Measurements from ENCODE around the gene S100A6.
A peak's percentile ranks its signal among the peaks of the same experiment; 100 is the strongest.

The S100A6 gene

DNA sequence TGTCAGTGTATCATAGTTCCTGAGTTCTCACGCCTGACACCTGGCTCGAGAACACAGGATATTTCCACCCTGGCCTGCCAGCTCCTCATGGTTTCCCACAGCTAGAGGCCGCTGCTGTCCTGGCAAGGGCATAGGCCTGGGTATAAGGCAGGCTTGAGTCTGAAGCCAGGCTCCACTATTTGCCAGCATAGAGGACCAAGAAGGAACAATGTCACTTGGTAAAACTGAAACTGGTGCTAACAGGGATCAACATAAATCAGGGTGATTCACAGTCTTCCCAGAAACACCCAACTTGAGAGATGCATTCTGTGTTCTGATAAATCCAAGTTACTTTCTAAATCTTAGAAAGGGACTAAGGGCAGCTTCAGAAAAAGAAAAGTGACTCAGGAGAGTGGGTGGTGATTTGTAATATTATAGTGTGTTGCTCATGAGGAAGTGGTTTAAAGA lies 36.8 kb upstream of the S100A6 start:
- no peak overlapping the region for H3K27ac ChIP-seq (ENCODE audit: low read depth, low read length)
- H3K4me2 ChIP-seq (ENCODE audit: low read depth, low read length, poor library complexity, severe bottlenecking): no peak overlapping the region
- no peaks in the 10 kb centered on the region for H3K9me2 ChIP-seq (replicated peaks; ENCODE audit: insufficient read depth, low read length)
- no peaks in the 10 kb centered on the region for H3F3A ChIP-seq (ENCODE audit: insufficient read depth)
- H3K36me3 ChIP-seq (ENCODE audit: low read length): no peaks in the 10 kb centered on the region
- no peaks in the 10 kb centered on the region for H3K9me3 ChIP-seq (ENCODE audit: insufficient read depth, low read length)
- H3K9ac ChIP-seq (ENCODE audit: low read length): no peak overlapping the region
- TF ChIP-seq EZH2phosphoT487 (conservative IDR thresholded peaks at IDR 0.05; ENCODE audit: low read length): no peak
- TF ChIP-seq CTCF (IDR thresholded peaks at IDR 0.05; ENCODE audit: insufficient read depth, low read length, poor library complexity, severe bottlenecking): peak; percentile 69
- H2AFZ ChIP-seq (ENCODE audit: low read depth, low read length, severe bottlenecking): no peak overlapping the region
- no peaks in the 10 kb centered on the region for H3K27me3 ChIP-seq (ENCODE audit: low read length)
- H4K20me1 ChIP-seq (ENCODE audit: low read depth, low read length): no peaks in the 10 kb centered on the region
- H3K4me3 ChIP-seq (ENCODE audit: insufficient read depth, low read length, poor library complexity, severe bottlenecking): no peak overlapping the region
- no peaks in the 10 kb centered on the region for H3K79me2 ChIP-seq (ENCODE audit: insufficient read depth, low read length)

- H3K27ac ChIP-seq (ENCODE audit: low read depth, low read length): no peak overlapping the region
- H2AFZ ChIP-seq (ENCODE audit: low read depth, low read length, severe bottlenecking): no peak overlapping the region
- no peak overlapping the region for H3K4me2 ChIP-seq (ENCODE audit: low read depth, low read length, poor library complexity, severe bottlenecking)
Measured at GRCh38 chr1:153571706-153572105, 35.9 kb upstream of the S100A6 start.

GRCh38 chr1:153570874-153571273 lies 35.1 kb upstream of the S100A6 start:
- H3K9me2 ChIP-seq (replicated peaks; ENCODE audit: insufficient read depth, low read length): no peaks in the 10 kb centered on the region
- no peak for TF ChIP-seq CTCF (IDR thresholded peaks at IDR 0.05; ENCODE audit: insufficient read depth, low read length, poor library complexity, severe bottlenecking)
- TF ChIP-seq EZH2phosphoT487 (conservative IDR thresholded peaks at IDR 0.05; ENCODE audit: low read length): no peak
- no peak overlapping the region for H3K27ac ChIP-seq (ENCODE audit: low read depth, low read length)

More at GRCh38 chr1:153571706-153572105, 35.9 kb upstream of the S100A6 start:
- Histone ChIP-seq H3K4me3 (ENCODE audit: insufficient read depth, low read length, poor library complexity, severe bottlenecking) (no peak overlapping the region), H3K9me2 (replicated peaks; ENCODE audit: insufficient read depth, low read length) (no peaks in the 10 kb centered on the region), H3F3A (ENCODE audit: insufficient read depth) (no peaks in the 10 kb centered on the region), H3K9ac (ENCODE audit: low read length) (no peak overlapping the region), H4K20me1 (ENCODE audit: low read depth, low read length) (no peaks in the 10 kb centered on the region), H3K27me3 (ENCODE audit: low read length) (no peaks in the 10 kb centered on the region), H3K36me3 (ENCODE audit: low read length) (no peaks in the 10 kb centered on the region), H3K9me3 (ENCODE audit: insufficient read depth, low read length) (no peaks in the 10 kb centered on the region), H3K79me2 (ENCODE audit: insufficient read depth, low read length) (no peaks in the 10 kb centered on the region)
- TF ChIP-seq CTCF (IDR thresholded peaks at IDR 0.05; ENCODE audit: insufficient read depth, low read length, poor library complexity, severe bottlenecking): no peak
- TF ChIP-seq EZH2phosphoT487 (conservative IDR thresholded peaks at IDR 0.05; ENCODE audit: low read length): no peak

More at GRCh38 chr1:153570874-153571273, 35.1 kb upstream of the S100A6 start:
- H3K36me3 ChIP-seq (ENCODE audit: low read length): no peaks in the 10 kb centered on the region
- no peaks in the 10 kb centered on the region for H3K9me3 ChIP-seq (ENCODE audit: insufficient read depth, low read length)
- H3K79me2 ChIP-seq (ENCODE audit: insufficient read depth, low read length): no peaks in the 10 kb centered on the region
- no peak overlapping the region for H3K4me2 ChIP-seq (ENCODE audit: low read depth, low read length, poor library complexity, severe bottlenecking)
- H2AFZ ChIP-seq (ENCODE audit: low read depth, low read length, severe bottlenecking): no peak overlapping the region
- no peaks in the 10 kb centered on the region for H3F3A ChIP-seq (ENCODE audit: insufficient read depth)
- H4K20me1 ChIP-seq (ENCODE audit: low read depth, low read length): no peaks in the 10 kb centered on the region
- H3K4me3 ChIP-seq (ENCODE audit: insufficient read depth, low read length, poor library complexity, severe bottlenecking): no peak overlapping the region
- no peaks in the 10 kb centered on the region for H3K27me3 ChIP-seq (ENCODE audit: low read length)
- H3K9ac ChIP-seq (ENCODE audit: low read length): no peak overlapping the region
